GM23248 (cell line): ENCODE measurements around the gene SMIM38.

ENCODE experiments used
- EZH2 ChIP-seq: fragments of 200-600 bp; sonication (generic); IDR thresholded peaks from 2 replicates; pipeline ENCODE4 v1.6.1; 2018; ENCODE audit warnings: antibody characterized with exemption, mild to moderate bottlenecking; ENCODE audit not compliant: insufficient read depth, poor library complexity, severe bottlenecking
- EZH2phosphoT487 ChIP-seq: fragments of 200-600 bp; sonication (generic); IDR thresholded peaks from 2 replicates; pipeline ENCODE4 v1.6.1; 2018; ENCODE audit warnings: antibody characterized with exemption, moderate library complexity, mild to moderate bottlenecking, low read depth; ENCODE audit not compliant: insufficient read depth

GRCh38 chr11:69202511-69203221 is 46.9 kb downstream of the SMIM38 start:
- TF ChIP-seq EZH2phosphoT487 (no peak), EZH2 (no peak)
